HepG2 (cell line): ENCODE measurements around the gene RAB8A. TPM values are rescaled to one million over a fixed set of nuclear protein-coding genes. Genes with fewer than 3 reads are reported as not detected.

Experiments used
- ATF5 ChIP-seq: sonication (generic); formaldehyde crosslinking; IDR thresholded peaks from 2 replicates; pipeline ENCODE4 v1.4.0; 2020; ENCODE audit warnings: mild to moderate bottlenecking, low read depth, missing genetic modification reagents
- CCDC6 ChIP-seq: sonication (generic); formaldehyde crosslinking; IDR thresholded peaks from 2 replicates; pipeline ENCODE4 v1.8.1; 2022; ENCODE audit warnings: mild to moderate bottlenecking, missing genetic modification reagents, moderate library complexity
- CTCF ChIP-seq: sonication (generic); formaldehyde crosslinking; IDR thresholded peaks from 2 replicates; pipeline ENCODE4 v1.5.0; 2020; ENCODE audit warnings: mild to moderate bottlenecking, missing genetic modification reagents, moderate library complexity
- HIVEP1 ChIP-seq: sonication (generic); formaldehyde crosslinking; IDR thresholded peaks from 2 replicates; pipeline ENCODE4 v1.4.0; 2020; ENCODE audit warnings: mild to moderate bottlenecking, missing genetic modification reagents
- ISX ChIP-seq: sonication (generic); formaldehyde crosslinking; conservative IDR thresholded peaks from 2 replicates; pipeline ENCODE4 v1.5.0; 2020; ENCODE audit warnings: missing genetic modification reagents
- MEIS2 ChIP-seq: sonication (generic); formaldehyde crosslinking; IDR thresholded peaks from 2 replicates; pipeline ENCODE4 v1.9.0; 2021; ENCODE audit warnings: mild to moderate bottlenecking, missing genetic modification reagents
- MIER3 ChIP-seq: IDR thresholded peaks from 2 replicates; pipeline ENCODE4 v1.6.1; 2016; ENCODE audit warnings: missing compliant biosample characterization, borderline replicate concordance
- MTF2 ChIP-seq: sonication (generic); formaldehyde crosslinking; IDR thresholded peaks from 2 replicates; pipeline ENCODE4 v1.5.0; 2020; ENCODE audit warnings: missing genetic modification reagents, borderline replicate concordance
- NCOR1 ChIP-seq: fragments of 200-600 bp; sonication (generic); IDR thresholded peaks from 2 replicates; pipeline ENCODE4 v1.7.0; 2017; ENCODE audit warnings: antibody characterized with exemption, low read length, borderline replicate concordance
- PATZ1 ChIP-seq: sonication (generic); formaldehyde crosslinking; IDR thresholded peaks from 2 replicates; pipeline ENCODE4 v1.4.0; 2020; ENCODE audit warnings: missing genetic modification reagents
- PHF8 ChIP-seq: sonication (generic); formaldehyde crosslinking; IDR thresholded peaks from 2 replicates; pipeline ENCODE4 v1.5.0; 2020; ENCODE audit warnings: missing genetic modification reagents
- POLR2G ChIP-seq: fragments of 200-400 bp; formaldehyde crosslinking; IDR thresholded peaks from 2 replicates; pipeline ENCODE4 v1.6.1; 2018; ENCODE audit warnings: mild to moderate bottlenecking, low read depth, low read length, moderate library complexity
- RARG ChIP-seq: sonication (generic); formaldehyde crosslinking; IDR thresholded peaks from 2 replicates; pipeline ENCODE4 v1.4.0; 2020; ENCODE audit warnings: low read depth, mild to moderate bottlenecking, missing genetic modification reagents
- TEF ChIP-seq: sonication (generic); formaldehyde crosslinking; IDR thresholded peaks from 2 replicates; pipeline ENCODE4 v1.5.0; 2020; ENCODE audit warnings: missing genetic modification reagents
- ZHX1 ChIP-seq: sonication (generic); formaldehyde crosslinking; IDR thresholded peaks from 2 replicates; pipeline ENCODE4 v1.8.1; 2022; ENCODE audit warnings: low read depth, mild to moderate bottlenecking, missing genetic modification reagents
- ZKSCAN1 ChIP-seq: fragments of 150-350 bp; IDR thresholded peaks from 2 replicates; pipeline ENCODE4 v1.6.1; 2014; ENCODE audit warnings: low read length
- ZNF264 ChIP-seq: sonication (generic); formaldehyde crosslinking; IDR thresholded peaks from 2 replicates; pipeline ENCODE4 v1.4.0; 2020; ENCODE audit warnings: missing genetic modification reagents
- ZNF280D ChIP-seq: sonication (generic); formaldehyde crosslinking; IDR thresholded peaks from 2 replicates; pipeline ENCODE4 v1.5.1; 2020; ENCODE audit warnings: mild to moderate bottlenecking, missing genetic modification reagents
- polyA plus RNA-seq, 8 experiments: library from polyadenylated mRNA; depleted of rRNA in 3 of 8; stranded (reverse) in 7 of 8; unstranded in 1 of 8; fragments of >200 nt; fragmentation: Illumina TruSeq in 4 of 8; extraction: Trizol in 4 of 8; gene quantifications; 2 replicates each; pipeline versions ENCODE4 v1.2.1 to v1.2.3, GENCODE V29; 2011 to 2016; ENCODE audit warnings: low read depth in 4 of 8, missing spikeins in 1 of 8, mixed read lengths in 1 of 8; ENCODE audit not compliant: insufficient read depth in 1 of 8
- total RNA-seq, 5 experiments: library from RNA; depleted of rRNA; stranded (reverse); fragments of >200 nt; fragmentation: Illumina TruSeq; extraction: Trizol; gene quantifications; 2 replicates each; pipeline ENCODE4 v1.2.3, GENCODE V29; 2016; ENCODE audit warnings: low read depth in 1 of 5

RAB8A gene
- total and polyA plus RNA-seq, 2 of the 13 experiments (the other 11 are each of a cell fraction or from before 2014, with no cell fraction given), result 36.7 to 45.0 TPM

GRCh38 chr19:16111160-16111908, at the start of gene RAB8A (continued):
- TF ChIP-seq PHF8 (CRISPR knock-in tag), result no peak
- peak; percentile 47; the same call in 1 of the 2 replicates for TF ChIP-seq MTF2
- TF ChIP-seq POLR2G, result no peak
- TF ChIP-seq ZKSCAN1, result no peak
- TF ChIP-seq MIER3, result peak; percentile 56
- TF ChIP-seq ISX (CRISPR knock-in tag), result no peak
- no peak for TF ChIP-seq ATF5 (CRISPR knock-in tag)
- 0 out of 2 replicates have a peak, but pooled peaks have one; percentile 54 for TF ChIP-seq HIVEP1 (CRISPR knock-in tag)
- TF ChIP-seq TEF (CRISPR knock-in tag), result no peak
- peak; percentile 94 for TF ChIP-seq CTCF (CRISPR knock-in tag)
- TF ChIP-seq ZHX1 (CRISPR knock-in tag), result peak; percentile 77
- no peak for TF ChIP-seq RARG (CRISPR knock-in tag)
- TF ChIP-seq NCOR1, result no peak; the same call in 1 of the 2 replicates
- peak; percentile 27; the same call in 1 of the 2 replicates for TF ChIP-seq MEIS2 (CRISPR knock-in tag)
- peak; percentile 92 for TF ChIP-seq CCDC6 (CRISPR knock-in tag)
- no peak for TF ChIP-seq ZNF264 (CRISPR knock-in tag)
- TF ChIP-seq PATZ1 (CRISPR knock-in tag), result peak; percentile 94
- no peak for TF ChIP-seq ZNF280D (CRISPR knock-in tag)
